ENCODE data around the gene P2RY10. TPM values are rescaled to one million over a fixed set of nuclear protein-coding genes. Genes with fewer than 3 reads are reported as not detected.
"Not testable (repeated sequence)": the region's sequence is repeated elsewhere in the genome, so short reads cannot be mapped to it uniquely, and the experiment has no call there.

The P2RY10 gene
- polyA plus RNA-seq, 3 donors from 2014 or later = 5.4 to 16.3 (median 16.1) TPM

- DNase-seq = no peak
- Mint-ChIP-seq H3K36me3 (peaks cover 3 to 7% (median 5%) of the 10 kb centered on the region in 3 donors), H3K9me3 (no peaks in the 10 kb centered on the region), H3K4me3 (no peak overlapping the region), H3K27ac (peak overlapping the region in 2 of 6 donors; percentile 11 to 44), H3K27me3 (ENCODE audit: low read depth in 3 of 3) (peaks cover 0 to 9% (median 2%) of the 10 kb centered on the region in 3 donors), H3K4me1 (peaks cover 42 to 56% of the 10 kb centered on the region in 2 donors)
Measured at GRCh38 chrX:78960888-78961287, 15.7 kb downstream of the P2RY10 start.

- H3K27me3 Mint-ChIP-seq (ENCODE audit: low read depth in 3 of 3) = peaks cover 0 to 5% (median 2%) of the 10 kb centered on the region in 3 donors
- peak overlapping the region in 4 of 6 donors; percentile 26 to 60 (median 38) for H3K27ac Mint-ChIP-seq
- H3K9me3 Mint-ChIP-seq = peaks cover 5 to 12% (median 9%) of the 10 kb centered on the region in 6 donors
- DNase-seq = no peak
- no peak overlapping the region for H3K4me3 Mint-ChIP-seq
- peaks cover 6 to 11% (median 8%) of the 10 kb centered on the region in 3 donors for H3K36me3 Mint-ChIP-seq
- H3K4me1 Mint-ChIP-seq = peaks cover 11 to 19% of the 10 kb centered on the region in 2 donors
Measured at GRCh38 chrX:78964598-78964997, 19.4 kb downstream of the P2RY10 start.

GRCh38 chrX:78979789-78980464, 34.7 kb downstream of the P2RY10 start:
- H3K27me3 Mint-ChIP-seq (ENCODE audit: low read depth in 3 of 3) = peaks cover 0 to 6% (median 0%) of the 10 kb centered on the region in 3 donors
- no peaks in the 10 kb centered on the region for H3K9me3 Mint-ChIP-seq
- H3K4me1 Mint-ChIP-seq = peaks cover 0 to 7% of the 10 kb centered on the region in 2 donors
- no peak overlapping the region for H3K27ac Mint-ChIP-seq
- DNase-seq = no peak
- H3K36me3 Mint-ChIP-seq = no peaks in the 10 kb centered on the region
- H3K4me3 Mint-ChIP-seq = no peak overlapping the region

GRCh38 chrX:78989349-78989748, 44.2 kb downstream of the P2RY10 start:
- peaks cover 0 to 10% (median 3%) of the 10 kb centered on the region in 3 donors for H3K27me3 Mint-ChIP-seq (ENCODE audit: low read depth in 3 of 3)
- peaks cover 0 to 5% (median 0%) of the 10 kb centered on the region in 6 donors for H3K9me3 Mint-ChIP-seq
- H3K36me3 Mint-ChIP-seq = peaks cover 0 to 10% (median 0%) of the 10 kb centered on the region in 3 donors
- no peak for DNase-seq
- H3K4me3 Mint-ChIP-seq = no peak overlapping the region
- H3K4me1 Mint-ChIP-seq = no peaks in the 10 kb centered on the region
- H3K27ac Mint-ChIP-seq = no peak overlapping the region

GRCh38 chrX:78997870-78998558, 52.8 kb downstream of the P2RY10 start:
- Mint-ChIP-seq H3K36me3 (peaks cover 0 to 2% (median 0%) of the 10 kb centered on the region in 3 donors), H3K9me3 (no peaks in the 10 kb centered on the region), H3K4me1 (peaks cover 7% of the 10 kb centered on the region in 2 donors), H3K4me3 (peak overlapping the region in 1 of 5 donors; percentile 43), H3K27ac (peak overlapping the region in 3 of 6 donors; percentile 12 to 60 (median 20)), H3K27me3 (ENCODE audit: low read depth in 3 of 3) (peaks cover 0 to 13% (median 2%) of the 10 kb centered on the region in 3 donors)
- peak in 1 of 3 donors; percentile 3 for DNase-seq

GRCh38 chrX:79007540-79007939, 62.3 kb downstream of the P2RY10 start:
- H3K27me3 Mint-ChIP-seq (ENCODE audit: low read depth in 3 of 3); H3K4me3 Mint-ChIP-seq; H3K4me1 Mint-ChIP-seq; H3K36me3 Mint-ChIP-seq; H3K9me3 Mint-ChIP-seq; H3K27ac Mint-ChIP-seq; DNase-seq: not testable (repeated sequence)

Other genes starting within 250 kb of the P2RY10 start
- gene LPAR4, start 197.7 kb upstream of the P2RY10 start, polyA plus RNA-seq = not detected
- gene GPR174, start 199.3 kb downstream of the P2RY10 start, polyA plus RNA-seq = 1 to 10 TPM; 3.9 to 9.0 (median 5.0) TPM

Measured in immature natural killer cell (primary cell).